ENCODE measurements around the gene ZNF774. TPM values are rescaled to one million over a fixed set of nuclear protein-coding genes. Genes with fewer than 3 reads are reported as not detected.

The ZNF774 gene
- total and polyA plus RNA-seq, 2 of the 8 experiments (the other 6 are each of a cell fraction or from before 2014, with no cell fraction given): 0.82 to 2.6 TPM

GRCh38 chr15:90362936-90363212 is 10.8 kb downstream of the ZNF774 start:
- no peaks in the 10 kb centered on the region for H4K20me1 ChIP-seq (replicated peaks in 1 of 2; ENCODE audit: control insufficient read depth in 1 of 2, insufficient read depth in 2 of 2, low read length in 2 of 2)
- 70% methylated on average over 2 of the region's 2 CpGs; no CpG with 5 or more reads in 1 of the 2 experiments for WGBS, 2 experiments (ENCODE audit: extremely low coverage in 1 of 2, insufficient coverage in 1 of 2, insufficient read length in 1 of 2, insufficient replicate concordance in 2 of 2, low coverage in 1 of 2, low lambda C conversion rate in 2 of 2, missing lambda C conversion rate in 1 of 2)
- no peak overlapping the region for H4K91ac ChIP-seq (replicated peaks; ENCODE audit: insufficient read length, low read length)
- no peak overlapping the region for H3K27ac ChIP-seq (ENCODE audit: low read depth, low read length)
- no peaks in the 10 kb centered on the region for H3K23me2 ChIP-seq (ENCODE audit: low read depth, low read length)
- no peaks in the 10 kb centered on the region for H3K79me2 ChIP-seq (ENCODE audit: control insufficient read depth in 1 of 2, insufficient read depth in 2 of 2, low read length in 2 of 2)
- no peak overlapping the region for H3K56ac ChIP-seq (replicated peaks; ENCODE audit: insufficient read length, low read depth, low read length)
- ChIA-PET CTCF (ENCODE audit: partially characterized antibody) (interaction anchor here (0.6 to 9.0 kb wide), 9 partner anchors 29 to 1539 kb away, joined by 3 to 89 read pairs (median 4); no protein-coding TSS in a partner anchor), POLR2A (ENCODE audit: partially characterized antibody) (interaction anchor here (0.6 to 1.0 kb wide), 2 partner anchors 29 to 56 kb away, joined by 3 to 4 read pairs; no protein-coding TSS in a partner anchor)
- no peaks in the 10 kb centered on the region for H3K9me3 ChIP-seq (ENCODE audit: insufficient read depth in 2 of 2, low read depth in 1 of 2, low read length in 1 of 2)
- no peak overlapping the region for H3K4ac ChIP-seq (replicated peaks; ENCODE audit: insufficient read length, low read depth, low read length)
- H2AFZ ChIP-seq (ENCODE audit: low read length): no peak overlapping the region
- H3K36me3 ChIP-seq (ENCODE audit: control insufficient read depth in 2 of 4, insufficient read depth in 4 of 4, low read length in 3 of 4): no peaks in the 10 kb centered on the region
- no peak overlapping the region for H3K4me2 ChIP-seq (ENCODE audit: insufficient read depth in 1 of 2, low read depth in 2 of 2, low read length in 2 of 2)
- H3K23ac ChIP-seq (ENCODE audit: insufficient read length): no peak overlapping the region
- no peak overlapping the region for H2BK20ac ChIP-seq (ENCODE audit: low read length)
- no peak overlapping the region for H4K5ac ChIP-seq (ENCODE audit: insufficient read length, low read depth, low read length)
- H2BK5ac ChIP-seq (ENCODE audit: low read depth, low read length): no peak overlapping the region
- DNase-seq (ENCODE audit: low read depth in 1 of 2, low spot score in 2 of 2) (no peak), FAIRE-seq (no peak)
- no peak overlapping the region for H2BK120ac ChIP-seq (replicated peaks; ENCODE audit: low read depth, low read length)
- H2BK12ac ChIP-seq (ENCODE audit: low read depth, low read length): no peak overlapping the region
- H4K8ac ChIP-seq (ENCODE audit: extremely low read depth, insufficient read depth, low read length): no peak overlapping the region
- 0 out of 7 replicates have a peak, but pooled peaks cover 0 to 3% (median 0%) of the 10 kb centered on the region in 4 experiments for H3K27me3 ChIP-seq (replicated peaks in 1 of 4; ENCODE audit: control insufficient read depth in 3 of 4, extremely low read depth in 1 of 4, insufficient read depth in 3 of 4, low read length in 3 of 4)
- H3K14ac ChIP-seq (ENCODE audit: insufficient read length): no peak overlapping the region
- no peak overlapping the region for H3K4me3 ChIP-seq (ENCODE audit: extremely low read depth in 1 of 4, insufficient read depth in 2 of 4, low read depth in 3 of 4, low read length in 4 of 4)
- no peak overlapping the region for H2BK15ac ChIP-seq (ENCODE audit: low read length)
- no peak overlapping the region for H3K18ac ChIP-seq (ENCODE audit: extremely low read depth, low read length)
- no peak overlapping the region for H2AK5ac ChIP-seq (ENCODE audit: low read depth, low read length)
- H3K9ac ChIP-seq (replicated peaks in 1 of 4; ENCODE audit: extremely low read depth in 1 of 4, low read depth in 3 of 4, low read length in 3 of 4): no peak overlapping the region
- no peak for TF ChIP-seq CREB1 (IDR thresholded peaks at IDR 0.05)
- no peak for TF ChIP-seq E2F6 (IDR thresholded peaks at IDR 0.05)
- TF ChIP-seq YY1 (IDR thresholded peaks at IDR 0.05; ENCODE audit: low read depth, low read length): no peak
- TF ChIP-seq NANOG (IDR thresholded peaks at IDR 0.05; ENCODE audit: insufficient read depth, low read depth, low read length, poor library complexity, severe bottlenecking): no peak
- no peak for TF ChIP-seq GTF2F1 (IDR thresholded peaks at IDR 0.05; ENCODE audit: borderline replicate concordance, low read depth, low read length)
- no peak for TF ChIP-seq POU5F1 (IDR thresholded peaks at IDR 0.05; ENCODE audit: low read depth, low read length)
- TF ChIP-seq SUZ12 (IDR thresholded peaks at IDR 0.05; ENCODE audit: low read length): no peak
- no peaks in the 10 kb centered on the region for H3K4me1 ChIP-seq (replicated peaks in 1 of 4; ENCODE audit: control insufficient read depth in 3 of 4, insufficient read depth in 4 of 4, low read length in 3 of 4)
- no peaks in the 10 kb centered on the region for H3K79me1 ChIP-seq (ENCODE audit: low read depth, low read length)

All from H1 (cell line).